GM21515 (cell line): ENCODE measurements around the gene RDX.
A peak's percentile ranks its signal among the peaks of the same experiment; 100 is the strongest.
"Not testable (repeated sequence)": the region's sequence is repeated elsewhere in the genome, so short reads cannot be mapped to it uniquely, and the experiment has no call there.

ENCODE experiments used
- ATAC-seq: cut with Tn5 transposase; IDR thresholded peaks from one replicate; pipeline ENCODE4 v1.9.1; 2021; ENCODE audit not compliant: unreplicated experiment

RDX gene

GRCh38 chr11:110305169-110306018, 9.0 kb upstream of the RDX start:
- no peak for ATAC-seq

GRCh38 chr11:110303414-110303826, 7.0 kb upstream of the RDX start:
- ATAC-seq: no peak

DNA sequence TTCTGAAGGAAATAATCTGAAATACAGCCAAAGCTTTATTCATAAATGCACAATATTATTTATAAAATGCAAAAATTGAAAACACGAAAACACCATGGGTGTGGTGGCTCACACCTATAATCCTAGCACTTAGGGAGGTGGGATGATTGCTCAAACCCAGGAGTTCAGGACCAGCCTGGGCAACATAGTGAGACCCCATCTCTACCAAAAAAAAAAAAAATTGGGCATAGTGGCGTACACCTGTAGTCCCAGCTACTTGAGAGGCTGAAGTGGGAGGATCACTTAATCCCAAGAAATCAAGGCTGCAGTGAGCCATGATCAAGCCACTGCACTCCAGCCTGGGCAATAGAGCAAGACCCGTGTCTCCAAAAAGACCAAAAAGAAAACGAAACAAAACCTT, 5.2 kb upstream of the RDX start:
- no peak for ATAC-seq

- no peak for ATAC-seq
Observed at GRCh38 chr11:110301032-110301431, 4.6 kb upstream of the RDX start.

DNA sequence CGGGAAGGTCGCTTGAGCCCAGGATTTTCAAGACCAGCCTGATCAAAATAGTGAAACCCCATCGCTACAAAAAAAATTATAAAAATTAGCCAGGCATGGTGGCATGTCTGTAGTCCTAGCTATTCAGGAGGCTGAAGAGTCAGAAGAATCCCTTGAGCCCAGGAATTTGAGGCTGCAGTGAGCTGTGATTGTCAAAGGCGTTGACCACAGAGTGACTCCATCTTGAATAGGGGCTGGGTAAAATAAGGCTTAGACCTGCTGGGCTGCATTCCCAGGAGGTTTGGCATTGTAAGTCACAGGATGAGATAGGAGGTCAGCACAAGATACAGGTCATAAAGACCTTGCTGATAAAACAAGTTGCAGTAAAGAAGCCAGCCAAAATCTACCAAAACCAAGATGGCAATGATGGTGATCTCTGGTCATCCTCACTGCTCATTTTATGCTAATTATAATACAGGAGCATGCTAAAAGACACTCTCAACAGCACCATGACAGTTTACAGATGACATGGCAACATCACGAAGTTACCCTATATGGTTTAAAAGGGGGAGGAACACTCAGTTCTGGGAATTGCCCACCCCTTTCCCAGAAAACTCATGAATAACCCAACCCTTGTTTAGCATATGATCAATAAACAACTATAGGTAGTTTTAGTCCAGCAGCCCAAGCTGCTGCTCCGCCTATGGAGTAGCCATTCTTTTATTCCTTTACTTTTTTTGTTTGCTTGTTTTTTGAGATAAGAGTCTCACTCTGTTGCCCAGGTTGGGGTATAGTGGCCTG, 2.8 kb upstream of the RDX start:
- ATAC-seq: no peak

DNA sequence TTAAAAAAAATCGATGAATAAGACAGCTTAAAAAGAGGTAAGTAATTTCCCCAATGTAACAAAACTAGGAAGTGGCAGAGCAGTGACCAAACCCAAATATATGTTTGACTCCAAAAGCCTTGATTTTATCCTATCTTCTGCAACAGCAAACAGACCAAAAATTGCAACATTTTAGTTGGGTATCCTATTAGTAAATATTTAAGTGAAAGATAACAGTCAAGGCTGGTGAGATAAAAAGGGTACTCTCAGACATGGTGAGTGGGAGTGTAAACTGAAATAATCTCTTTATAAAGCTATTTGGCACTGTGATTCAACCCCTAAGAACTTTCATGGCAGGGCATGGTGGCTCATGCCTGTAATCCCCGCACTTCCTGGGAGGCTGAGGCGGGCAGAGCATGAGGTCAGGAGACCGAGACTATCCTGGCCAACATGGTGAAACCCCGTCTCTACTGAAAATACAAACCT, 1.9 kb upstream of the RDX start:
- ATAC-seq: no peak

- ATAC-seq: no peak
Observed at GRCh38 chr11:110297726-110298300, 1.4 kb upstream of the RDX start.

GRCh38 chr11:110297076-110297725, 787 bp upstream of the RDX start:
- no peak for ATAC-seq

DNA sequence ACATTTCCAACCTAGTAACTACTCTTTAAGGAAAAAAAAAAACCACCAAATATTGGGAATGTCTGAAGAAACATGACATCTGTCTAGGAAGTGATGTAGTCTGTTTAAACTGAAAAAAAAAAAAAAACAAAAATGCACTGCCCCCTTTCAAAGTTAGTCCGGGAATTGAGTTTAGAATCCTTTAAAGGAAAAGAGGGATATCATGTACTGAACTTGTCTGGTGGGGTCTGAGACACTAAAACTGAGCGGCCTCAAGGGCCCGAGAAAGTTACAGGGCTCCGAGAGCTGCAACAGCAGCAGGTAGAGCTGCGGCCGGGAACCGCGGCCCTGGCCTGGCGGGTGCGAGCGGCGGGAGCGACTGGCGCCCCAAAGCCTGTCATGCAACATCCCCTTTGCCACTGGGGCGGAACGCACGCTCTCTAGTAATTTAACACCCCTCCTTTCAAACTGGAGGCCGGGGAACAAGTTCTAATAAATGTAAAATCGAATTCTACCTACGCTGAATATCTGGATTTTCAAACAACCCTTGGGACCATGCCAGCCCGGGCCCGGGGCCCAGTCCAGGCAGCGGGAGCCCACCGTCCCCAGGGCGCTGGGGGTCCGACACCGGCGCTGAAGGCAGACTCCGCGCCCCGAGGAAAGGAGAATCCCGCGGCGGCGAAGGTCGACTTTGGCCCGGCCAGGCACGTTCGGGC, 736 bp downstream of the RDX start:
- peak; percentile 71 for ATAC-seq

DNA sequence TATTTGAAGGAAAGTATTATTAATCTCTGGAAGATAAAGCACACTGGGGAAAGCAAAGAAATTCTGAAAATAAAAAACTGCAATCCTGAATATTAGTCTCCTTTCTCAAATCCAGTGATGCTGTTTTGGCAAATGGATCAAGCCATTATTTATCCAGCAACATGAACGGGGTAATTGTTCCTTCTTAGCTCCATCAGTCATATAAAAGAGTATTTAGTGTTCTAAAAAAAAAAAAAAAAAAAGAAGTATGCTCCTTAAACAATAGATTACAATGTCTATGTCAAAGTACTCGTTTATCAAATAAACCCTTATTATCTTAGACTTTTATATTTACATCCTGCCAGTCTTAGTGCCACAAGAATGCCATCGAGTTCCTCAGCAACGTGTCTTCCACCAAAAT, 1.3 kb downstream of the RDX start:
- ATAC-seq: no peak

- no peak for ATAC-seq
Observed at GRCh38 chr11:110294509-110294908, 1.9 kb downstream of the RDX start.

GRCh38 chr11:110293389-110293788, 3.0 kb downstream of the RDX start:
- no peak for ATAC-seq

DNA sequence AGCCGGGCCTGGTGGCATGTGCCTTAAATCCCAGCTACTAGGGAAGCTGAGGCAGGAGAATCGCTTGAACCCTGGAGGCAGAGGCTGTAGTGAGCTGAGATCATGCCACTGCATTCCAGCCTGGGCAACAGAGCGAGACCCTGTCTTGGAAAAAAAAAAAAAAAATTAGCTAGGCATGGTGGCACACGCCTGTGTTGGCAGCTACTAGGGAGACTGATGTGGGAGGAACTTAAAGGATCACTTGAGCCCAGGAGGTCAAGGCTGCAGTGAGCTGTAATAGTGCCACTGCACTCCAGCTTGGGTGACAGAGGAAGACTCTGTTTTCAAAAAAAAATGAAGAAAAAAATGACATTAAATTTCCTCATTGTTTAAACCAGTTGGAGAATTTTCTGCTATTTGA, 4.3 kb downstream of the RDX start:
- ATAC-seq: not testable (repeated sequence)

DNA sequence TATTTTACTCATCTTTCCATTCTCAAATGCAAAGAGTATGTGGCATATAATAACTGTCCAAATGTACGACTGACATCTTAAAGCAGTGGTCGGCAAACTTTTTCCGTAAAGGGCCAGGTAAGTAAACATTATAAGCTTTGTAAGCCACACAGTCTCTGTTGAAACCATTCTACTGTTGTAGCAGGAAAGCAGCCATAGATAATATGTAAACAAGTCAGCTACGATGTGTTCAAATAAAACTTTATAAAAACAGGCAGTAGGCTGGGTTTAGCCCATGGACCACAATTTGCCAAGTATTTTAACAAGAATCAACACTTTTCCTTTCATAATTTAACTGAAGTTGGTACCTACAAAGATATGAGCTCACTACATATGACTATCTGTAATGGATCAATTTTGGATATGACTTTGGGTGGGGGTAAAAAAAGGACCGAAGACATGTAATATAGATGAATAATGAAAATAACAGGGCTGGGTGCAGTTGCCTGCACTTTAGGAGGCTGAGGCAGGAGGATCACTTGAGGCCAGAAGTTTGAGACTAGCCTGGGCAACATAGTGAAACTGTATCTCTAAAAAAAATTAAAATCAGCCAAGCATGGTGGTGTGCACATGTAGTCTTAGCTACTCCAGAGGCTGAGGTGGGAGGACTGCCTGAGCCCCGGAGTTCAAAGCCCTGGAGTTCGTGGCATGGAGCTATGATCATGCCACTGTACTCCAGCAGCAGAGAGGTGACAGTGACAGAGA, 5.7 kb downstream of the RDX start:
- ATAC-seq: no peak

DNA sequence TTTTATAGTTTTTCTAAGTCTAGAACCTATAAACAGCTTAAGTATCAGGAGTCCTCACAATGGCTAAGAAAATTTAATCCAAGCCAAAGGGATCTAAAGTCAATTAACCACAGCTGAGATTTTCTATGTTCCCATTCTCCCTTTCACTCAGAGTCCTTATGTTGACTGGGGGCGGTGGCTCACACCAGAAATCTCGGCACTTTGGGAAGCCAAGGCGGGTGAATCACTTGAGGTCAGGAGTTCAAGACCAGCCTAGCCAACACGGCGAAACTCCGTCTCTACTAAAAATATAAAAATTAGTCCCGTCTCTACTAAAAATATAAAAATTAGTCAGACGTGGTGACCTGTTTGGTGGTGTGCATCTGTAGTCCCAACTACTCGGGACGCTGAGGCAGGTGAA, 6.9 kb downstream of the RDX start:
- ATAC-seq: no peak

DNA sequence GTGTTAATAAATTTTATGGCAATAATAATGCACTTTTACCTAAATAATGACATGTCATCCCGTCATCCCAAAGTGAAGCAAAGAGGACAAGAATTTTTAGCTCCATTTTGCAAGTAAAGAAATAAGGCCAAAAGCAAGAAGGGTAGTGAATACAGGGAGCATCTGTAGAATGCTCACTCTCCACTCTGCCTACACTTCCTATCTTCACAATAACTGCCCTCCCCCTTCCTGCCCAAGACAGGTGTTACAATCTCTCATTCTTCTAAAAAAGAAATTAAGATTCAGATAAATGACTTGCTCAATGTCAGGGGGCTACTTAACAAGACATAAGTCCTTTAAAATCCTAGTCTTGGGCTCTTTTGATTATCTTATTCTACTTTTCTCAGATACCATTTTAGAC, 8.9 kb downstream of the RDX start:
- ATAC-seq: no peak

DNA sequence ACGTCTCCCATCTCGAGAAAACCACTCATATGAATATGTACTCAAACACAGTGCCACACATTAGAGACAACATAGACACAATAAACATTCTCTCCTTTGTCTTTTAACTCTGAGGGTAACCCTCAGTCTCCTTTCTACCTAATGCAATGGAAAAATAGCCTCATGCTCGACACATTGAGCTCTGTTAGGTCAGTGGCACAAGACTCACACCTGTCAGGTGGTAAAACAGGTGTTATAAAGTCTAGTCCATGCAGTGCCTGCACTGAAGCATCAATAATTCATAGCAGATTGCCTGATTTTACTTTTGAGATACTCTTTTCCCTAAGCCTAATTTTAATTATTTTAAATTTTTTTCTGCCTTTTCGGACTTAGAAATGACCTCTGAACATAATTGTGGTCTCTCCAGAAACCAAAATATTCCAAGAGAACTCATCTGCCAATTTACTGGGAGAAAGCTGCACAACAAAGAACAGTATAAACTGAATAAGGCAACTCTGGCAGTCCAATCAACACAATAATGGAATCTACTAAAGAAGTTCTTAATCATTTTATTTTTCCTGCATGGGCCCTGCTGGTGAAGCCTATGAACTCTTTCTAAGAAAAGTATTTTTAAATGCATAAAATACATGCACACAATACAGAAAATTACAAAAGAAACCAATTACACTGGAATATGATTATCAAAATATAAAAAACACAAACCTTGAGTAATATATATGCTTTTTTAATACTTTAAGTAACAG, 9.9 kb downstream of the RDX start:
- ATAC-seq: no peak

- ATAC-seq: no peak
Observed at GRCh38 chr11:110283862-110284261, 12.6 kb downstream of the RDX start.

DNA sequence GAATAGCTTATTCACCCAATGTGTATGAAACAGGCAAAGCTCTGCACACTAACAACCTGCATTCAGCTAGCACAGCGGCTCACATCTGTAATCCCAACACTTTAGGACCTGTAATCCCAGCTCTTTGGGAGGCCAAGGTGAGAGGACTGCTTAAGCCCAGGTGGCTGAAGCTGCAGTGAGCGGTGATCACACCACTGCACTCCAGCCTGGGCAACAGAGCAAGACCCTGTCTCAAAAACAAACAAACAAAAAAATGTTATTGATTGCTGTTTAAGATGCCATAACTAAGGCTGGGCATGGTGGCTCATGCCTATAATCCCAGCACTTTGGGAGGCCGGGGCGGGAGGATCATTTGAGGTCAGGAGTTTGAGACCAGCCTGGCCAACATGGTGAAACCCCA, 15.8 kb downstream of the RDX start:
- not testable (repeated sequence) for ATAC-seq
